Measurements from ENCODE around the gene PAOX. TPM values are rescaled to one million over a fixed set of nuclear protein-coding genes. Genes with fewer than 3 reads are reported as not detected.

Gene PAOX
- total and polyA plus RNA-seq, 4 donors: 4.4 to 7.0 (median 6.6) TPM

- peaks cover 14 to 77% (median 38%) of the 10 kb centered on the region in 4 donors for H3K36me3 ChIP-seq (ENCODE audit: control insufficient read depth in 4 of 4, insufficient read depth in 4 of 4, low read length in 4 of 4)
- no peak for DNase-seq
These were observed 26.2 kb downstream of the PAOX start for GRCh38 chr10:133405272-133405671.

GRCh38 chr10:133405844-133406527 lies 26.9 kb downstream of the PAOX start:
- WGBS, 2 donors: 87 to 94% methylated on average over 8 of the region's 8 CpGs
- H3K27ac ChIP-seq (ENCODE audit: low read depth in 1 of 2, low read length in 1 of 2): no peak overlapping the region
- no peak overlapping the region for H3K4me3 ChIP-seq
- no peak for TF ChIP-seq CTCF (IDR thresholded peaks at IDR 0.05; ENCODE audit: control extremely low read depth, extremely low read depth)
- H3K4me1 ChIP-seq (ENCODE audit: control insufficient read depth in 5 of 5, insufficient read depth in 5 of 5, low read length in 5 of 5): no peaks in the 10 kb centered on the region
- H3K27me3 ChIP-seq (ENCODE audit: control insufficient read depth in 3 of 3, insufficient read depth in 3 of 3, low read length in 2 of 3): no peaks in the 10 kb centered on the region
- peaks cover 0 to 5% (median 3%) of the 10 kb centered on the region in 4 donors for H3K9me3 ChIP-seq (ENCODE audit: control insufficient read depth in 4 of 4, insufficient read depth in 3 of 4, low read length in 3 of 4)
- peaks cover 17 to 81% (median 40%) of the 10 kb centered on the region in 4 donors for H3K36me3 ChIP-seq (ENCODE audit: control insufficient read depth in 4 of 4, insufficient read depth in 4 of 4, low read length in 4 of 4)
- no peak for DNase-seq
- ATAC-seq (ENCODE audit: insufficient read depth, low FRiP score): no peak
- H3K9ac ChIP-seq (ENCODE audit: insufficient read depth in 1 of 2, low read length in 2 of 2): no peak overlapping the region

More at GRCh38 chr10:133405272-133405671, 26.2 kb downstream of the PAOX start:
- Histone ChIP-seq H3K9me3 (ENCODE audit: control insufficient read depth in 4 of 4, insufficient read depth in 3 of 4, low read length in 3 of 4) (peaks cover 0 to 3% (median 1%) of the 10 kb centered on the region in 4 donors), H3K9ac (ENCODE audit: insufficient read depth in 1 of 2, low read length in 2 of 2) (no peak overlapping the region), H3K27ac (ENCODE audit: low read depth in 1 of 2, low read length in 1 of 2) (no peak overlapping the region), H3K4me3 (no peak overlapping the region), H3K27me3 (ENCODE audit: control insufficient read depth in 3 of 3, insufficient read depth in 3 of 3, low read length in 2 of 3) (no peaks in the 10 kb centered on the region), H3K4me1 (ENCODE audit: control insufficient read depth in 5 of 5, insufficient read depth in 5 of 5, low read length in 5 of 5) (no peaks in the 10 kb centered on the region)
- 68 to 78% methylated on average over 2 of the region's 2 CpGs for WGBS, 2 donors
- ATAC-seq (ENCODE audit: insufficient read depth, low FRiP score): no peak
- no peak for TF ChIP-seq CTCF (IDR thresholded peaks at IDR 0.05; ENCODE audit: control extremely low read depth, extremely low read depth)

- ATAC-seq (ENCODE audit: insufficient read depth, low FRiP score) (no peak), DNase-seq (no peak)
- WGBS, 2 donors: 97 to 99% methylated on average over 7 of the region's 7 CpGs
- Histone ChIP-seq H3K9ac (ENCODE audit: insufficient read depth in 1 of 2, low read length in 2 of 2) (no peak overlapping the region), H3K9me3 (ENCODE audit: control insufficient read depth in 4 of 4, insufficient read depth in 3 of 4, low read length in 3 of 4) (peaks cover 2 to 16% (median 6%) of the 10 kb centered on the region in 4 donors), H3K4me1 (ENCODE audit: control insufficient read depth in 5 of 5, insufficient read depth in 5 of 5, low read length in 5 of 5) (no peaks in the 10 kb centered on the region), H3K36me3 (ENCODE audit: control insufficient read depth in 4 of 4, insufficient read depth in 4 of 4, low read length in 4 of 4) (peaks cover 8 to 69% (median 43%) of the 10 kb centered on the region in 4 donors), H3K4me3 (no peak overlapping the region), H3K27me3 (ENCODE audit: control insufficient read depth in 3 of 3, insufficient read depth in 3 of 3, low read length in 2 of 3) (no peaks in the 10 kb centered on the region), H3K27ac (ENCODE audit: low read depth in 1 of 2, low read length in 1 of 2) (no peak overlapping the region)
- no peak for TF ChIP-seq CTCF (IDR thresholded peaks at IDR 0.05; ENCODE audit: control extremely low read depth, extremely low read depth)
These were observed 32.7 kb downstream of the PAOX start for GRCh38 chr10:133411523-133412380.

Measured in lung (tissue), 12 donors.